SIG-M5 (cell line): ENCODE data around the gene TMEM236.

ENCODE experiments used
- DNase-seq: peaks from one replicate; lab custom pipeline; 2025; lab: John Stamatoyannopoulos, UW

Gene TMEM236

GRCh38 chr10:17820943-17821342 lies 68.9 kb downstream of the TMEM236 start:
- DNase-seq: no peak

- DNase-seq: no peak
Measured at GRCh38 chr10:17821893-17822292, 69.9 kb downstream of the TMEM236 start.

GRCh38 chr10:17831341-17831740 lies 79.3 kb downstream of the TMEM236 start:
- DNase-seq: no peak

GRCh38 chr10:17831896-17832295 lies 79.9 kb downstream of the TMEM236 start:
- DNase-seq: no peak

- no peak for DNase-seq
Measured at GRCh38 chr10:17833656-17834055, 81.7 kb downstream of the TMEM236 start.

- no peak for DNase-seq
Measured at GRCh38 chr10:17835688-17836087, 83.7 kb downstream of the TMEM236 start.

GRCh38 chr10:17836942-17837341 lies 84.9 kb downstream of the TMEM236 start:
- DNase-seq: no peak

- DNase-seq: no peak
Measured at GRCh38 chr10:17838080-17838648, 86.2 kb downstream of the TMEM236 start.

GRCh38 chr10:17841050-17841449 lies 89.0 kb downstream of the TMEM236 start:
- DNase-seq: no peak

- no peak for DNase-seq
Measured at GRCh38 chr10:17842641-17843040, 90.6 kb downstream of the TMEM236 start.

- no peak for DNase-seq
Measured at GRCh38 chr10:17847585-17848296, 95.7 kb downstream of the TMEM236 start.

GRCh38 chr10:17848646-17849045 lies 96.6 kb downstream of the TMEM236 start:
- no peak for DNase-seq
